Adipocyte (in vitro differentiated cells): ENCODE data around the gene DPP4.

Experiments used
- DNase-seq: peaks from one replicate; pipeline ENCODE4 v3.0.0-alpha.2; 2015; ENCODE audit warnings: low read depth
- H3K27me3 ChIP-seq: replicated peaks from 2 replicates; pipeline ENCODE4 v1.7.0; 2013; ENCODE audit warnings: mild to moderate bottlenecking, low read length, moderate library complexity; ENCODE audit not compliant: control insufficient read depth, insufficient read depth
- H3K36me3 ChIP-seq: 2 replicates; pipeline ENCODE4 v1.7.0; 2013; ENCODE audit warnings: low read length, mild to moderate bottlenecking, moderate library complexity; ENCODE audit not compliant: control insufficient read depth, insufficient read depth, severe bottlenecking
- H3K4me1 ChIP-seq: 2 replicates; pipeline ENCODE4 v1.7.0; 2013; ENCODE audit warnings: mild to moderate bottlenecking, low read length, moderate library complexity; ENCODE audit not compliant: control insufficient read depth, insufficient read depth
- H3K4me3 ChIP-seq: 2 replicates; pipeline ENCODE4 v1.7.0; 2013; ENCODE audit warnings: mild to moderate bottlenecking, low read length, moderate library complexity
- H3K9ac ChIP-seq: 2 replicates; pipeline ENCODE4 v1.7.0; 2013; ENCODE audit warnings: mild to moderate bottlenecking, low read length, moderate library complexity
- H3K9me3 ChIP-seq: 2 replicates; pipeline ENCODE4 v1.7.0; 2013; ENCODE audit warnings: mild to moderate bottlenecking, low read length, moderate library complexity; ENCODE audit not compliant: control insufficient read depth

DPP4 gene

DNA sequence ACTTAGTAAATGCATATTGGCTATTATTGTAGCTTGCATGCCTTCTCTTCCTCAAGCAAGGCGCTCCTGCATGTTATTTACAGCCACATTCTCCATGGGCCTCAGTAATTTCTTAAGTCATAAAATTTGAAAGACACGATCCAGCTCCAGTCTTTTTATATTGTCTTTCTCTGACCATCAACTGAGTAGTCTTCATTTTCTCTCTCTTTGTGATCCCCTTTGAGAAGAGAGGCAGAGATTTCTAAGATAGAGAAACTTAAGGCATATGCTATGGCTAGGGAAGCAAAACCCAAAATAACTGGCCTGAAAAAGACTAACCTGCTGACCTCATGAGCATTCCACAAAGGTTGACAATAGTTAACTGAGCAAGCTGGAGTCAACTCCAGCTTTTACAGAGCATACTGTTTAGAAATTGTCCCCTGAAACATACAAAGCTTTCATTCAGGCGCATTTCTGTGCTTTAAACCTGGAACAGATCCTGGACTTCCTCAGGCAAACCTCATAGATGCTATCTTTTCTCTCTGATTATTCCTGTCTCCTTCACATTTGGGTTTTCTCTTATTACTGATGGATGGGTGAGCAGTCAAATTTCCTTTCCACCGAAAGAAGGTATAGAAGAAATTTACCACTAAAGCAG lies 4.6 kb downstream of the DPP4 start:
- Histone ChIP-seq H3K27me3 (no peaks in the 10 kb centered on the region), H3K4me3 (no peak overlapping the region), H3K9ac (no peak overlapping the region), H3K9me3 (no peaks in the 10 kb centered on the region), H3K36me3 (no peaks in the 10 kb centered on the region), H3K4me1 (peaks cover 40% of the 10 kb centered on the region)
- DNase-seq = no peak

DNA sequence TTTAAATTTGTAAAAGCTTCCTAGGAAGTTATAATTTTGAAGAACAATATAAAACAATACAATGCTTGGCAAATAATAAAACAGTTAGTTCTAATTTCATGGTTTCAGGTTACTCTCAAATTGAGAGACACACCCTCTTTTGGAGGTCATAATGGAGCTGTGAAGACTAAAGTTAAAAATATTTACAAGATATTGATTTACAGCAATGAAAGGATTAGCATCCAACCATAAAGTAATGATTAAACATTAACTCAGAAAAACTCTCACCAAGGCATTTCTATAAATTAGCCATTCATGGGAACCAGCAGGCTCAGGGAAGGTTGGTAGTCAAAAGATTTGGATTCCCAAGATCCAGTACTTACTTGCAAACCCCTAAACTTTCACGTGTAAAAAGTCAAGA lies 6.4 kb downstream of the DPP4 start:
- H3K27me3 ChIP-seq = no peaks in the 10 kb centered on the region
- no peak overlapping the region for H3K4me3 ChIP-seq
- no peak overlapping the region for H3K9ac ChIP-seq
- H3K36me3 ChIP-seq = no peaks in the 10 kb centered on the region
- no peak for DNase-seq
- H3K4me1 ChIP-seq = peaks cover 28% of the 10 kb centered on the region
- H3K9me3 ChIP-seq = no peaks in the 10 kb centered on the region

DNA sequence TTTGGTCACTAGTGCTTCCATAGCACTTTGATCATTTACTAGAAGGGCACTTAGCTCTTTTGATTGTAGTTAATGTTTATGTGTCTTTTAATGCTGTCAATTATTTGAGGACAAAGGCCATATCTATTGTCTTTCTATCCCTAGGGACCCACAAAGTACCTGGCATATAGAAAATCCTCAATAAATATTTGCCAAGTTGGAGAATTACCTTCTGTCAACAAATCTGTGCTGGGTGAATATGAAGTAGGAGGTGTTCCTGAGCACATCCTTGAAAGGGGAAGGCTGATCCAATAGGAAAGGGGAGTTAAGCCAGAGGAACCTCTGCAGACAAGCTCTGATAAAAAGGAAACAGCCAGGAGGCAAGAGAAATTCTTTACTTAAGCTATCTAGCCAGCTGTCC lies 8.2 kb downstream of the DPP4 start:
- Histone ChIP-seq H3K9ac (no peak overlapping the region), H3K4me1 (peaks cover 10% of the 10 kb centered on the region)

DNA sequence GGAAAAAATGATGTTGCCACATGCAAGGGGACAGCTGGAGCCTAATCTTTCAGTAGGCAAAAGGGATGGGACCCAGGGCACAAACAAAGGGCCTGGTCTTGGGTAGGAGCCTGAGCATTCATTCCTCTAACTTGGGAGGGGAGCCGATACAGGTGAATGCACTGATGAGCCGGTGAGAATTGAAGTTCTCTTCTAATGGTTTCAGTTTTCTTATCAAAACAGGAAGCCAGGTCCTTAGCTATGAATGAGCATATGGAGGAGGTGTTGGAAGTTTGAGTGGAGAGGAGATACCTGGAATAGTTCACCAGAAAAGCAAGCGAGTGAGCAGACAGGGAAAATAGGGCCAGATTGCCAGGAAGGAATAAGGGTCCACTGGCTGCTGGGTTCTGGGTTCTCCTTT lies 10.1 kb downstream of the DPP4 start:
- Histone ChIP-seq H3K9me3 (no peaks in the 10 kb centered on the region), H3K4me1 (no peaks in the 10 kb centered on the region), H3K4me3 (no peak overlapping the region), H3K27me3 (no peaks in the 10 kb centered on the region), H3K9ac (no peak overlapping the region), H3K36me3 (no peaks in the 10 kb centered on the region)
- DNase-seq = no peak

More for the DNA sequence above, 8.2 kb downstream of the DPP4 start:
- no peaks in the 10 kb centered on the region for H3K9me3 ChIP-seq
- H3K36me3 ChIP-seq = no peaks in the 10 kb centered on the region
- no peaks in the 10 kb centered on the region for H3K27me3 ChIP-seq
- no peak overlapping the region for H3K4me3 ChIP-seq
- DNase-seq = no peak

- no peak for DNase-seq
- Histone ChIP-seq H3K9me3 (no peaks in the 10 kb centered on the region), H3K27me3 (no peaks in the 10 kb centered on the region), H3K9ac (no peak overlapping the region), H3K36me3 (no peaks in the 10 kb centered on the region), H3K4me3 (no peak overlapping the region), H3K4me1 (no peaks in the 10 kb centered on the region)
These were observed 10.7 kb downstream of the DPP4 start for GRCh38 chr2:162063281-162063680.

DNA sequence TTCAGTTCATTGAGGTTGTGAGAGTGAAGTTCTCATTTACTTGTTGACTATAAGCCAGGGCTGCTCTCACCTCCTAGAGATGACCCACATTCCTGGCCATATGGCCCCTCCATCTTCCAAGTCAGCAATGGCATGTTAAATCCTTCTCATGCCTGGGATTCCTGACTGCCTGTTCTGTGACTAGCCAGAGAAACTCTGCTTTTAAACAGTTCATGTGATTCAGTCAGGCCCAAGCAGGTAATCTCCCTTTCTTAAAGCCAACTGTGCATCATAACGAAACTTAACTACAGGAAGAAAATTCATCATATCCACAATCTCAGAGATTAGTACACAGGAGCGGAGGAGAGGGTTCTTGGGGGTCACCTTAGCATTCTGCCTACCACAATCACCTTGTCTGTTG lies 11.5 kb downstream of the DPP4 start:
- Histone ChIP-seq H3K9ac (no peak overlapping the region), H3K27me3 (no peaks in the 10 kb centered on the region), H3K4me1 (no peaks in the 10 kb centered on the region), H3K36me3 (no peaks in the 10 kb centered on the region), H3K9me3 (no peaks in the 10 kb centered on the region), H3K4me3 (no peak overlapping the region)
- no peak for DNase-seq

DNA sequence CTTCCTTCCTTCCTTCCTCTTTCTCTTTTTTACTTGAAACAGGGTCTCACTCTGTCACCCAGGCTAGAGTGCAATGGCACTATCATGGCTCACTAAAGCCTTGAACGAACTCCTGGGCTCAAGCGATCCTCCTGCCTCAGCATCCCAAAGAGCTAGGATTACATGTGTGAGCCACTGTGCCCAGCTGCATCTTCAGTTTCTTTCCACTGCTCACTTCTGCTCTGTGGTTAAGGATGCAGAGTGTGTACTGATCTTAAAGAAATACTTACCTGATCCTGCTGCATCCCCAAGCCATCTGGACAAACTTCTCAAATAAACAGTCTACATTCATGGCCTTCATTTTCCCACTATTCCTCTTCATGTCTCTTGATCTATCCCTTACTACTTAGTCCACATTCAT lies 13.0 kb downstream of the DPP4 start:
- no peaks in the 10 kb centered on the region for H3K27me3 ChIP-seq
- H3K36me3 ChIP-seq = no peaks in the 10 kb centered on the region
- peaks cover 10% of the 10 kb centered on the region for H3K9me3 ChIP-seq
- no peak overlapping the region for H3K9ac ChIP-seq
- no peak overlapping the region for H3K4me3 ChIP-seq
- no peaks in the 10 kb centered on the region for H3K4me1 ChIP-seq
- DNase-seq = no peak

- H3K4me1 ChIP-seq = no peaks in the 10 kb centered on the region
- H3K9ac ChIP-seq = no peak overlapping the region
- no peaks in the 10 kb centered on the region for H3K27me3 ChIP-seq
- no peak overlapping the region for H3K4me3 ChIP-seq
- no peaks in the 10 kb centered on the region for H3K36me3 ChIP-seq
- no peak for DNase-seq
- H3K9me3 ChIP-seq = peaks cover 10% of the 10 kb centered on the region
These were observed 13.5 kb downstream of the DPP4 start for GRCh38 chr2:162060532-162060931.

DNA sequence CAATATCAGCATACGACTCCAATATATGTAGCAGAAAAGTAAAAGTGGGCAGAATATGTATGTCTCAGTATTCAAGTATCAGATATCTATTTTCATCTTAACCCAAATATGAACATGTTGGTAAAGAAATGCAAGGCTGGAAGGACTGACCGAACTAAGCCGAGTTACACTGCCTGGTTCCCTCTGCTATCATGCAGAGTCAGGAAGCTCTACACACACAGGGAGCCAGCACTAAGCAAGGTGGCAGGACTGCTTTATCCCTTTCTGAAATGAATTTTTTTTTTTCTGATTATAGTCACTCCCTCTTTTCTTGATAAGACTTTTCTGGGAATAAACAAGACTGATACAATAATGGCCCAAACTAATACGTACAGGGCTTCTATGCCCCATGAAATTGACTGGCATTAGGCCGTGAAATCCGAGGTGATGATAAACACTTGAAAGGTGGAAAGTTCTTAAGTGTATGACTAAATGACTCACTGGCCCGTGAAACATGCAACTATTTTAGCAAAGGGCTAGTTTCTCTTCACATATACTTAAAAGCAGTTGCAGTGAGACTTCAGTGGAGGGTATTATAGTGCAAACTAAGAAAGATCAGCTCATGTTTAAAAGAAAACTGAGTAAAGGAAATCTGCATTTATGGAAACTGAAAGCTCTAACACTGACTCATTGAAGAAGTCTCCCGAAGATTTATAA lies 14.9 kb downstream of the DPP4 start:
- H3K9me3 ChIP-seq = peaks cover 10% of the 10 kb centered on the region
- H3K4me3 ChIP-seq = no peak overlapping the region
- H3K9ac ChIP-seq = no peak overlapping the region
- no peaks in the 10 kb centered on the region for H3K4me1 ChIP-seq
- peak; percentile 6 for DNase-seq
- H3K27me3 ChIP-seq = no peaks in the 10 kb centered on the region
- no peaks in the 10 kb centered on the region for H3K36me3 ChIP-seq

GRCh38 chr2:162057426-162057825 lies 16.6 kb downstream of the DPP4 start:
- no peak for DNase-seq
- Histone ChIP-seq H3K4me1 (no peaks in the 10 kb centered on the region), H3K27me3 (no peaks in the 10 kb centered on the region), H3K9ac (no peak overlapping the region), H3K4me3 (no peak overlapping the region), H3K36me3 (no peaks in the 10 kb centered on the region), H3K9me3 (peaks cover 10% of the 10 kb centered on the region)

DNA sequence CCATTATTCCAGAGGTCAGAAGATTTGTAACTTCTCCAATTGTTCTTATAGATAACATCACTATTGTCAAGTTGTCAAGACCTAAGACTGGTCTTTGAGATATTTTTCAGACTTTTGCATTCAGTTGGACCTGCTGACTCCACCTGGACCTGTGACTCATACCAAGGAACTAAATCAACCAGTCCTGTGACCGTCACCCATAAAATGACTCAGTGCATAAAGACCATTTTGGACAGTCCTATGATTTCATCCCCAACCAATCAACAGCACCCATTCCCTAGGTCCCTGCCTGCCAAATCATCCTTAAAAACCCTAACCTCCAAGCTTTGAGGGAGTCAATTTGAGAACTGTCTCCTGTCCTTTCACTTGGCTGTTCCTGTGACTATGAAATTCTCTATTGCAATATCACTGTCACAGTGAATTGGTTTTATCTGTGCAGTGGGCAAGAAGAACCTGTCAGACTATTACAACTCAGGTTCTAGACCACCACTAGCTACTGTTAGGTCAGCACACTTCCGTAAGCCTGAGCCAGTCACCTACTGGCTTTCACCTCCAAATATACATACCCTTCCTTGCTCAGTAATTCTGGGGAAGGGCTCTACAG lies 17.1 kb downstream of the DPP4 start:
- H3K4me3 ChIP-seq = no peak overlapping the region
- peaks cover 10% of the 10 kb centered on the region for H3K9me3 ChIP-seq
- H3K4me1 ChIP-seq = no peaks in the 10 kb centered on the region
- no peak overlapping the region for H3K9ac ChIP-seq
- H3K27me3 ChIP-seq = no peaks in the 10 kb centered on the region
- DNase-seq = no peak
- no peaks in the 10 kb centered on the region for H3K36me3 ChIP-seq
